Measurements from ENCODE around the gene TMEM132A.
A peak's percentile ranks its signal among the peaks of the same experiment; 100 is the strongest.

TMEM132A gene

GRCh38 chr11:60910711-60911380 is 13.4 kb upstream of the TMEM132A start:
- no peaks in the 10 kb centered on the region for H3K27me3 ChIP-seq (ENCODE audit: insufficient read depth, low read length)
- no peak overlapping the region for H3K27ac ChIP-seq (ENCODE audit: low read depth, low read length)
- H3K9ac ChIP-seq (ENCODE audit: low read length) = no peak overlapping the region
- H3K14ac ChIP-seq (ENCODE audit: low read length) = no peak overlapping the region
- DNase-seq = no peak
- peaks cover 11% of the 10 kb centered on the region for H3K79me2 ChIP-seq (ENCODE audit: control insufficient read depth, insufficient read depth, low read length, poor library complexity)
- no peak overlapping the region for H3K18ac ChIP-seq (ENCODE audit: low read length)
- H3K9me3 ChIP-seq (ENCODE audit: insufficient read depth, low read depth, low read length) = no peaks in the 10 kb centered on the region
- no peak overlapping the region for H2BK120ac ChIP-seq (ENCODE audit: insufficient read depth, low read length, poor library complexity)
- no peak overlapping the region for H3K23ac ChIP-seq (ENCODE audit: low read length)
- no peak overlapping the region for H4K91ac ChIP-seq (ENCODE audit: low read depth, low read length)
- H2BK12ac ChIP-seq (ENCODE audit: low read length) = no peak overlapping the region
- no peak overlapping the region for H2AK5ac ChIP-seq (ENCODE audit: low read length)
- no peak overlapping the region for H3K4ac ChIP-seq (ENCODE audit: low read depth, low read length)
- H4K8ac ChIP-seq (ENCODE audit: low read depth, low read length) = no peak overlapping the region
- no peak overlapping the region for H3K4me2 ChIP-seq (ENCODE audit: low read length)
- H2BK5ac ChIP-seq (ENCODE audit: low read depth, low read length, poor library complexity) = no peak overlapping the region
- H3K4me1 ChIP-seq (ENCODE audit: control insufficient read depth in 1 of 2, insufficient read depth in 2 of 2, low read length in 2 of 2) = peaks cover 10 to 13% of the 10 kb centered on the region in 2 experiments
- H2AFZ ChIP-seq (ENCODE audit: insufficient read depth, low read length, poor library complexity) = no peak overlapping the region
- no peak overlapping the region for H3K4me3 ChIP-seq (ENCODE audit: low read depth, low read length)
- WGBS (ENCODE audit: extremely low coverage, insufficient coverage, insufficient read length) = no CpG with 5 or more reads among the region's 5 CpGs
- peaks cover 17% of the 10 kb centered on the region for H3K79me1 ChIP-seq (ENCODE audit: low read length)
- no peak overlapping the region for H4K12ac ChIP-seq (ENCODE audit: low read depth, low read length)
- H3K36me3 ChIP-seq (ENCODE audit: control insufficient read depth in 1 of 2, insufficient read depth in 2 of 2, low read length in 2 of 2) = no peaks in the 10 kb centered on the region

DNA sequence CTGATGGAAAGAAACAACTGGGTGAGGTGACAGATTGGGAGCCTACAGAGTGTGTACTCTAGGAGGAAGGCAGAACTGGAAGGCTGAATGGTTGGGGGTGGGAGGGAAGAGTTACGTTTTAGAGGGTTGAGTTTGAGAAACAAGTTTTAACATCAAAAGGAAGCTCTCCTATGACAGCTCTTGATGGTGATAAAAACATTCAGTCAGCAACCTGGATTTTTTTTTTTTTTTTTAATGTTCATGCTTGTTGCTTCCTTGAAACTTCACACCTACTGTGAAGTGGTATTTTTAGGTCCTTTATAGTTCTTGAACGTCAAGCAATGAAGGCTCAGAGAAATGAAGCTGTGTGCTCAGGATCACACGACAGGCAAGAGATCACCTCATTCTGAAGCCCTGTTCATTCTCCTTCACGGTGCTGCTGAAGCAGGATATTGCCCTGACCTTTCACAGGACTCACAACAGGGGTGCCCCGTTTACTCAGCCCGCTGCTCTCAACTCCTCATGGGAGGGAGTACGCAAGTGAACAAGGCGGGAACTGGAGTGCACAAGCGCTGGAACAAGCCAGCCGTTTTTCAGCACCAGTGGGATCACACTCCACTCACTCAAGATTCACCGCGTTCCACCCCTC is 11.9 kb upstream of the TMEM132A start:
- H3K9ac ChIP-seq (ENCODE audit: low read length) = no peak overlapping the region
- H3K23ac ChIP-seq (ENCODE audit: low read length) = no peak overlapping the region
- no peak overlapping the region for H3K27ac ChIP-seq (ENCODE audit: low read depth, low read length)
- no peaks in the 10 kb centered on the region for H3K36me3 ChIP-seq (ENCODE audit: control insufficient read depth in 1 of 2, insufficient read depth in 2 of 2, low read length in 2 of 2)
- H3K4me2 ChIP-seq (ENCODE audit: low read length) = no peak overlapping the region
- H2BK5ac ChIP-seq (ENCODE audit: low read depth, low read length, poor library complexity) = no peak overlapping the region
- 100% methylated on average over 1 of the region's 12 CpGs for WGBS (ENCODE audit: extremely low coverage, insufficient coverage, insufficient read length)
- no peak overlapping the region for H3K14ac ChIP-seq (ENCODE audit: low read length)
- H4K12ac ChIP-seq (ENCODE audit: low read depth, low read length) = peak overlapping the region; percentile 86
- no peaks in the 10 kb centered on the region for H3K9me3 ChIP-seq (ENCODE audit: insufficient read depth, low read depth, low read length)
- no peak overlapping the region for H2BK120ac ChIP-seq (ENCODE audit: insufficient read depth, low read length, poor library complexity)
- no peak overlapping the region for H3K4ac ChIP-seq (ENCODE audit: low read depth, low read length)
- no peaks in the 10 kb centered on the region for H3K27me3 ChIP-seq (ENCODE audit: insufficient read depth, low read length)
- H4K8ac ChIP-seq (ENCODE audit: low read depth, low read length) = peak overlapping the region; percentile 49
- H3K4me1 ChIP-seq (ENCODE audit: control insufficient read depth in 1 of 2, insufficient read depth in 2 of 2, low read length in 2 of 2) = peaks cover 11 to 15% of the 10 kb centered on the region in 2 experiments
- H2AK5ac ChIP-seq (ENCODE audit: low read length) = peak overlapping the region; percentile 65
- H2BK12ac ChIP-seq (ENCODE audit: low read length) = no peak overlapping the region
- H3K18ac ChIP-seq (ENCODE audit: low read length) = no peak overlapping the region
- H3K4me3 ChIP-seq (ENCODE audit: low read depth, low read length) = no peak overlapping the region
- H3K79me1 ChIP-seq (ENCODE audit: low read length) = peaks cover 13% of the 10 kb centered on the region
- H3K79me2 ChIP-seq (ENCODE audit: control insufficient read depth, insufficient read depth, low read length, poor library complexity) = peaks cover 7% of the 10 kb centered on the region
- H2AFZ ChIP-seq (ENCODE audit: insufficient read depth, low read length, poor library complexity) = no peak overlapping the region
- no peak for DNase-seq
- no peak overlapping the region for H4K91ac ChIP-seq (ENCODE audit: low read depth, low read length)

- no CpG with 5 or more reads among the region's 22 CpGs for WGBS (ENCODE audit: extremely low coverage, insufficient coverage, insufficient read length)
- H3K4ac ChIP-seq (ENCODE audit: low read depth, low read length) = no peak overlapping the region
- H2BK12ac ChIP-seq (ENCODE audit: low read length) = peak overlapping the region; percentile 8
- H3K4me2 ChIP-seq (ENCODE audit: low read length) = peak overlapping the region; percentile 89
- peak overlapping the region; percentile 74 for H4K91ac ChIP-seq (ENCODE audit: low read depth, low read length)
- peak overlapping the region; percentile 49 for H3K14ac ChIP-seq (ENCODE audit: low read length)
- peak overlapping the region; percentile 97 for H4K8ac ChIP-seq (ENCODE audit: low read depth, low read length)
- DNase-seq = peak in 1 of 2 donors; percentile 22
- no peak overlapping the region for H2BK120ac ChIP-seq (ENCODE audit: insufficient read depth, low read length, poor library complexity)
- H3K79me2 ChIP-seq (ENCODE audit: control insufficient read depth, insufficient read depth, low read length, poor library complexity) = peaks cover 7% of the 10 kb centered on the region
- no peak overlapping the region for H2BK5ac ChIP-seq (ENCODE audit: low read depth, low read length, poor library complexity)
- no peak overlapping the region for H3K4me3 ChIP-seq (ENCODE audit: low read depth, low read length)
- peaks cover 11 to 15% of the 10 kb centered on the region in 2 experiments for H3K4me1 ChIP-seq (ENCODE audit: control insufficient read depth in 1 of 2, insufficient read depth in 2 of 2, low read length in 2 of 2)
- peak overlapping the region; percentile 78 for H2AK5ac ChIP-seq (ENCODE audit: low read length)
- peaks cover 13% of the 10 kb centered on the region for H3K79me1 ChIP-seq (ENCODE audit: low read length)
- H3K9me3 ChIP-seq (ENCODE audit: insufficient read depth, low read depth, low read length) = no peaks in the 10 kb centered on the region
- peak overlapping the region; percentile 95 for H2AFZ ChIP-seq (ENCODE audit: insufficient read depth, low read length, poor library complexity)
- H3K9ac ChIP-seq (ENCODE audit: low read length) = no peak overlapping the region
- H3K36me3 ChIP-seq (ENCODE audit: control insufficient read depth in 1 of 2, insufficient read depth in 2 of 2, low read length in 2 of 2) = no peaks in the 10 kb centered on the region
- no peak overlapping the region for H3K27ac ChIP-seq (ENCODE audit: low read depth, low read length)
- H3K27me3 ChIP-seq (ENCODE audit: insufficient read depth, low read length) = no peaks in the 10 kb centered on the region
- no peak overlapping the region for H3K18ac ChIP-seq (ENCODE audit: low read length)
- peak overlapping the region; percentile 86 for H4K12ac ChIP-seq (ENCODE audit: low read depth, low read length)
- H3K23ac ChIP-seq (ENCODE audit: low read length) = no peak overlapping the region
These were observed 11.3 kb upstream of the TMEM132A start for GRCh38 chr11:60912851-60913528.

GRCh38 chr11:60913793-60914632 is 10.2 kb upstream of the TMEM132A start, which contains the start of gene TMEM109:
TSS of gene TMEM109 (plus strand) at chr11:60914158. CDS start at chr11:60919694, 5,536 bp downstream.
- peak within 1 kb of the TSS; percentile 95 for H3K14ac ChIP-seq (ENCODE audit: low read length)
- peak within 1 kb of the TSS; percentile 73 for H2BK120ac ChIP-seq (ENCODE audit: insufficient read depth, low read length, poor library complexity)
- peak within 1 kb of the TSS; percentile 78 for H2BK5ac ChIP-seq (ENCODE audit: low read depth, low read length, poor library complexity)
- H4K8ac ChIP-seq (ENCODE audit: low read depth, low read length) = peak within 1 kb of the TSS; percentile 97
- H2AK5ac ChIP-seq (ENCODE audit: low read length) = peak within 1 kb of the TSS; percentile 78
- peak within 1 kb of the TSS; percentile 91 for H3K18ac ChIP-seq (ENCODE audit: low read length)
- peak within 1 kb of the TSS; percentile 96 for H2AFZ ChIP-seq (ENCODE audit: insufficient read depth, low read length, poor library complexity)
- peak; percentile 70 to 84 for DNase-seq
- no peak within 1 kb of the TSS for H3K23ac ChIP-seq (ENCODE audit: low read length)
- peaks cover 0 to 2% of the 10 kb centered on the region in 2 experiments for H3K36me3 ChIP-seq (ENCODE audit: control insufficient read depth in 1 of 2, insufficient read depth in 2 of 2, low read length in 2 of 2)
- H3K27ac ChIP-seq (ENCODE audit: low read depth, low read length) = peak within 1 kb of the TSS; percentile 76
- H3K9me3 ChIP-seq (ENCODE audit: insufficient read depth, low read depth, low read length) = no peaks in the 10 kb centered on the region
- H3K4ac ChIP-seq (ENCODE audit: low read depth, low read length) = peak within 1 kb of the TSS; percentile 71
- H3K4me3 ChIP-seq (ENCODE audit: low read depth, low read length) = peak within 1 kb of the TSS; percentile 78
- H3K4me2 ChIP-seq (ENCODE audit: low read length) = peak within 1 kb of the TSS; percentile 89
- peak within 1 kb of the TSS; percentile 73 for H3K9ac ChIP-seq (ENCODE audit: low read length)
- H3K79me1 ChIP-seq (ENCODE audit: low read length) = peaks cover 13% of the 10 kb centered on the region
- peak within 1 kb of the TSS; percentile 95 for H4K12ac ChIP-seq (ENCODE audit: low read depth, low read length)
- peaks cover 7% of the 10 kb centered on the region for H3K79me2 ChIP-seq (ENCODE audit: control insufficient read depth, insufficient read depth, low read length, poor library complexity)
- no CpG with 5 or more reads among the region's 70 CpGs for WGBS (ENCODE audit: extremely low coverage, insufficient coverage, insufficient read length)
- peak within 1 kb of the TSS; percentile 90 for H4K91ac ChIP-seq (ENCODE audit: low read depth, low read length)
- H3K27me3 ChIP-seq (ENCODE audit: insufficient read depth, low read length) = no peaks in the 10 kb centered on the region
- peaks cover 15 to 20% of the 10 kb centered on the region in 2 experiments for H3K4me1 ChIP-seq (ENCODE audit: control insufficient read depth in 1 of 2, insufficient read depth in 2 of 2, low read length in 2 of 2)
- peak within 1 kb of the TSS; percentile 51 for H2BK12ac ChIP-seq (ENCODE audit: low read length)

All from trophoblast cell (in vitro differentiated cells and primary cell).